Activated CD4-positive, alpha-beta T cell treated with anti-CD3 and anti-CD28 coated beads for 36 hours (primary cell): ENCODE data around the gene SERPINE2. TPM values are rescaled to one million over a fixed set of nuclear protein-coding genes. Genes with fewer than 3 reads are reported as not detected.

Source experiments
- ATAC-seq: fragments of 200-7000 bp; cut with Tn5 transposase; one replicate; pipeline ENCODE4 v1.10.0; 2021; ENCODE audit warnings: mild to moderate bottlenecking, moderate library complexity
- CTCF ChIA-PET: fragments of 350-600 bp; sonication (Branson Sonifier 250); formaldehyde crosslinking; loops from one replicate; lab custom pipeline; 2021; ENCODE audit warnings: antibody characterized with exemption; lab: Charles Lee
- POLR2A ChIA-PET: fragments of 350-600 bp; sonication (Branson Sonifier 250); formaldehyde crosslinking; loops from one replicate; lab custom pipeline; 2021; ENCODE audit warnings: antibody characterized with exemption, inconsistent platforms; lab: Charles Lee
- DNase-seq: peaks from one replicate; pipeline ENCODE4 v3.0.0-alpha.2; 2020
- H3K27ac Mint-ChIP-seq: one replicate; pipeline ENCODE4 v1.8.0; 2021; ENCODE audit warnings: mixed read lengths
- H3K27me3 Mint-ChIP-seq: one replicate; pipeline ENCODE4 v1.8.0; 2021; ENCODE audit warnings: mixed read lengths
- H3K36me3 Mint-ChIP-seq: one replicate; pipeline ENCODE4 v1.8.0; 2021; ENCODE audit warnings: low read depth, mixed read lengths
- H3K4me1 Mint-ChIP-seq: one replicate; pipeline ENCODE4 v1.8.0; 2021; ENCODE audit warnings: mixed read lengths
- H3K4me3 Mint-ChIP-seq: one replicate; pipeline ENCODE4 v1.8.0; 2021; ENCODE audit warnings: mild to moderate bottlenecking, moderate library complexity, mixed read lengths
- H3K9me3 Mint-ChIP-seq: one replicate; pipeline ENCODE4 v1.8.0; 2021; ENCODE audit warnings: low read depth, mixed read lengths
- intact Hi-C, 2 experiments: fragments of 100-400 bp; cut with DNase I in 1 of 2; cut with micrococcal nuclease in 1 of 2; formaldehyde crosslinking; loops; one replicate each; pipeline versions ENCODE4 v1.14.2 to v1.15.1; 2022 to 2024; cut with DNase I, micrococcal nuclease
- total RNA-seq, 2 experiments: library from RNA; stranded (reverse); gene quantifications; one replicate each; pipeline ENCODE4 v1.2.3, GENCODE V29; 2021

SERPINE2 gene
- total RNA-seq, 2 experiments from 2014 or later: 30.9 to 46.6 TPM

DNA sequence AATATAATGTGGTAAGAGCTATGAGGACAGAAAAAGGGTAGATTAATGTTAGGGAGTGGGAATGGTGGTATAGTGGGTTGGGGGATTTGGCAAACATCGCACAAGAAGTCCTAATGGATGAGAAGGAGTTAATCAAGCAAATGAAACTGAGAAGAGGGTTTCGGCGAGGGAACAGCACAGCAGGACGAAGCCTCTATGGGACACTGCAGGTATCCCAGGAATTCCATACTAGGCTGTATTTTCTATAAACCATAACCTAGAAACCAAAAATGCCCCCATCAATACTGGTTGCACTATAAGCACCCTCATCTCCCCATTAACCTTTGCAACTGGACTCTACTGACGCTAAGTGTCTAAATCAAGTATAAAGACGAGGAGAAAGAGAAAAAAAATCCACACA lies 104.2 kb downstream of the SERPINE2 start:
- H3K27ac Mint-ChIP-seq: peak overlapping the region; percentile 31
- H3K27me3 Mint-ChIP-seq: no peaks in the 10 kb centered on the region
- peaks cover 78% of the 10 kb centered on the region for H3K4me1 Mint-ChIP-seq
- intact Hi-C loops: loop anchor here in 1 of 2 experiments (5.0 kb wide), 1 partner anchor 38 kb away; no protein-coding TSS in a partner anchor
- peaks cover 24% of the 10 kb centered on the region for H3K36me3 Mint-ChIP-seq
- ATAC-seq (no peak), DNase-seq (no peak)
- CTCF ChIA-PET: interaction anchor here (0.8 kb wide), 1 partner anchor 36 kb away, joined by 3 read pairs; no protein-coding TSS in a partner anchor
- no peak overlapping the region for H3K4me3 Mint-ChIP-seq
- POLR2A ChIA-PET: no interaction called here
- H3K9me3 Mint-ChIP-seq: peaks cover 2% of the 10 kb centered on the region

DNA sequence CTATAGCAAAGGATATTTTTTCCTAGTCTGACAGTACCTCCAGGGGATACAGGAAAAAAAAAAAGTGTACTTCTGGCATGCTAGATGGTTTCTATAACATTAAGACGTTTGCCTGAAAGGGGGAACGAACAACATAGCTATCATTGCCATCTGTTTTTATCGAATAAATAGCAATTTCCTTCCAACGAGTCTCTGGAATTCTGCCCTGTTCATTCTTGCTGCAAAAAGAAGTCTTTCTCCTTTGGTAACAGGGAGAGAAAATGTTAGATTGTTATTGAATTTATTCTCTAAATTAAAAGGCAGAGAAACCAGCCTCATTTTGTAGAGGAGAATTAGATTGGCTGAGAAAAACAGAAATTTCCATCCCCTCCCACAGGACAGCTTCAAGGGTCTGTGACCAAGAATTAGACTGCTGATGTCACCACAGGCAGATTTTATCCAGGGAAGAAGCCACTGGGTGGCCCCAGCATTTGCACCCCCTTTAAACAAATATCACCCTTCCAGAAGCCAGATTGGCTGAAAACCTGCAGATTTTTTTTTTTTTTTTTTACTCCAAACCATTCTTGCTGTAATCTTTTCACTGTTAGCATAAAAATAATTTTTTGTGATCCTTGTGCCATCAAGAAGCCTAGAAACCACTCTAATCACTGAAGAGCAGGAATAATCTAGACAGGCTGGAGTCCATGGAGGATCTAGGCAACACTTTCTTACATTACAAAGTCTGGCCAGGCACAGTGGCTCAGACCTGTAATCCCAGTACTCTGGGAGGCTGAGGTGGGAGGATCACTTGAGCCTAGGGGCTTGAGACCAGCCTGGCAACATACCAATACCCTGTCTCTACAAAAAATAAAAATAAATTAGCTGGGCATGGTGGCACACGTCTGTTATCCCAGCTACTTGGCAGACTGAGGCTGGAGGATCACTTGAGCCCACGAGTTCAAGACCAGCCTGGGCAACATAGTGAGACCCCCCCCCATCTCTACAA lies 106.0 kb downstream of the SERPINE2 start:
- POLR2A ChIA-PET: no interaction called here
- CTCF ChIA-PET: interaction anchor here (0.6 to 1.3 kb wide), 3 partner anchors 9 to 1413 kb away, joined by 3 read pairs; no protein-coding TSS in a partner anchor
- intact Hi-C loops: no loop called here
- DNase-seq: no peak
- Mint-ChIP-seq H3K9me3 (peaks cover 2% of the 10 kb centered on the region), H3K4me3 (no peak overlapping the region), H3K36me3 (peaks cover 9% of the 10 kb centered on the region), H3K4me1 (peaks cover 70% of the 10 kb centered on the region), H3K27ac (no peak overlapping the region), H3K27me3 (no peaks in the 10 kb centered on the region)
- no peak for ATAC-seq

DNA sequence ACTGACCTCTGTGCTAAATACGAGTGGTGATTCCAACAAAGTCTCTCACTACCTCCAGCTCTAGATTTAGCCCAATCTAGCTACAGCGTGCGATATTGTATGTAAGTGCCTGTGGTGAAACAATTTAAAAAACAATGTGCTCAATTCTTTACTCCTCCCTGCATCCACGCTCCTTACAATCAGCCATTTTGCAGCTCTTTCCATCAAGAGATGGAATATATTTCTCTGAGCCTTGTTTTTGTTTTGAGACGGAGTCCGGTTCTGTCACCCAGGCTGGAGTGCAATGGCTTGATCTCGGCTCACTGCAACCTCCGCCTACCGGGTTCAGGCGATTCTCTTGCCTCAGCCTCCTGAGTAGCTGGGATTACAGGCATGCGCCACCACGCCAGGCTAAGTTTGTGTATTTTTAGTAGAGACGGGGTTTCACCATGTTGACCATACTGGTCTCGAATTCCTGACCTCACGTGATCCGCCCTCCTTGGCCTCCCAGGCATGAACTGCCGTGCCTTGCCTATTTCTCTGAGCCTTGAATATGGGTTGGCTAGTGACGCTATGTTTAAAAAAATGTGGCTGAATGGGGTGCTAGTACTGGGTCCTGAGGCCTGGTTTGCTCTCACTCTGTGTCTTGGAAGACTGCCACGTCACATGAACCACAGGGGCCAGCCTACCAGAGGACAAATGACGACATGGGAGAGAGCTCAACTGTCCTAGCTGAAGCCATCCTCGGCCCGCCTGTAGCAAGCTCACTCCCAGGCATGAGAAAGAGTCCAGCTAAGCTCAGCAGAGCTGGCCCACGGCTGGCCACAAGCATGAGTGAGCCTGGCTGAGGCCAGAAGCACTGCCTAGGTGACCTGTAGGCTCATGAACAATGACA lies 108.7 kb downstream of the SERPINE2 start:
- POLR2A ChIA-PET: interaction anchor here (0.5 to 0.7 kb wide), 2 partner anchors 33 to 320 kb away, joined by 3 read pairs; no protein-coding TSS in a partner anchor
- peak; percentile 28 for ATAC-seq
- peaks cover 7% of the 10 kb centered on the region for H3K9me3 Mint-ChIP-seq
- intact Hi-C loops: no loop called here
- peak; percentile 36 for DNase-seq
- H3K27ac Mint-ChIP-seq: peak overlapping the region; percentile 67
- CTCF ChIA-PET: interaction anchor here (0.8 to 1.2 kb wide), 4 partner anchors 11 to 32 kb away, joined by 3 to 4 read pairs (median 3); no protein-coding TSS in a partner anchor
- no peaks in the 10 kb centered on the region for H3K27me3 Mint-ChIP-seq
- H3K4me3 Mint-ChIP-seq: no peak overlapping the region
- peaks cover 10% of the 10 kb centered on the region for H3K36me3 Mint-ChIP-seq
- H3K4me1 Mint-ChIP-seq: peaks cover 57% of the 10 kb centered on the region

DNA sequence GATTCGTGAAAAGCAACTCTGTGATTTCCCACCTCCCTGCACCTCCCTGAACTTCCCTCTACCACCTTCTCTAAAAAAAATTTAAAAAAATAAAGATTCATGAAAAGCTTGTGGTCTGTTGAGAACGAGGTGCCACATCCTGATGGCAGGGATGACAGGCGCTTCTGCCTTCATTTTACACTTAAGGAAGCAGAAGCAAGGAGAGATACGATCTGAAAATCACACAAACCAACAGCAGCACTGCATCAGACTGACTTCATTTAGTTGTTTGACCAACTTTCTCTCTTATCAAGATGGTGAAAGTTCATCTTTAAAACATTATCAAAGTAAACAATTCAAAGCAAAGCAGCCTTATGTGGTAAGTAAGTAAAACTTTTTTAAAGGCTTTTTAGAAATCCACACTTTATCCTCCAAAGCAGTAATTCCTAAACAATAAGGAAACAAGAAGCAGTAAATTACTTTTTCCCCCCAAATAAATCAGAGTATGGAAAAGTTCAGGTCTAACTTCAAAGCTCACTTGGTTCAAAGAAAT lies 109.4 kb downstream of the SERPINE2 start:
- peaks cover 7% of the 10 kb centered on the region for H3K9me3 Mint-ChIP-seq
- H3K36me3 Mint-ChIP-seq: peaks cover 10% of the 10 kb centered on the region
- CTCF ChIA-PET: interaction anchor here (0.8 to 1.2 kb wide), 3 partner anchors 10 to 32 kb away, joined by 3 to 4 read pairs (median 3); no protein-coding TSS in a partner anchor
- H3K4me1 Mint-ChIP-seq: peaks cover 52% of the 10 kb centered on the region
- intact Hi-C loops: no loop called here
- no peak overlapping the region for H3K4me3 Mint-ChIP-seq
- peak; percentile 43 for DNase-seq
- peak; percentile 76 for ATAC-seq
- peak overlapping the region; percentile 67 for H3K27ac Mint-ChIP-seq
- H3K27me3 Mint-ChIP-seq: no peaks in the 10 kb centered on the region
- POLR2A ChIA-PET: interaction anchor here (0.6 to 0.7 kb wide), 3 partner anchors 15 to 321 kb away, joined by 3 read pairs; partner anchors contain the start of gene WDFY1

DNA sequence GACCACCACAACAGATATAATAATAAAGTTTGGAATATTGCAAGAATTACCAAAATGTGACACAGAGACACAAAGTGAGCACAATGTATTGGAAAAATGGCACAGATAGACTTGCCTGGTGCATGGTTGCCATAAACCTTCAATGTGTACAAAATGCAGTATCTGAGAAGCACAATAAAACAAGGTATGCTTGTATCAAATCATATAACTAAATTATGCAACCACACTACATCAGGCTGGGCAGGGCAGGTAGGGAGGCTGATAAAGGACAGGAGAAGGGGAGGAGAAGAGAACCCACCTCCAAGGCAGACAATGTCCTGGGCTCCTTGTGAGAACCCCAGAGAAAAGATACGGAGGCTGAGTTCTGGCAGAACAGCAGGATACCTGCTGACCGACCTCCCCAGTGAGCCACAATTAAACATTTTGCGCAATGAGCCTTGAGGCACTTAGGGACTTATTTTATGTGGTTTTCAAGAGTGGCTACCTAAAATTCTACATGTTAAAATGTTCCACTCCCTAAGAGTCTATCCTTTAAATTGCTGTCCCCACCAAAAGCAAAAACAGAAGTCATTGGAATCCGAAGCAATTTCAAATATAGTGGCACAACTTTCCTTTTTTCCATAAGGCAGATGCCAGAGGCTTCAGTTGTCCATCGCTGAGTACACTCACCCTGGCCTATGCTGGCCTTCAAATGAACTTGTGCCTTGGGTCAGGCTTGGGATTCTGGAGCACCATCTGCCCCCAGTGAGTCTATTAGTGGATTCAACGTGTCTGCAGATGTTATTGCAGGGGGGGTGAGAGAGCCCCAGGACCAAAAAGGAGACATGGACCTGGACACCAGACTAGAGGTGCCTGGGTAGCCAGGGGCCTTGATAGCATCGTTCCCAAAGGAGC lies 110.7 kb downstream of the SERPINE2 start:
- intact Hi-C loops: no loop called here
- Mint-ChIP-seq H3K9me3 (peaks cover 7% of the 10 kb centered on the region), H3K4me1 (peaks cover 45% of the 10 kb centered on the region), H3K27ac (no peak overlapping the region), H3K4me3 (no peak overlapping the region), H3K36me3 (peaks cover 12% of the 10 kb centered on the region), H3K27me3 (no peaks in the 10 kb centered on the region)
- ChIA-PET CTCF (interaction anchor here (1.4 kb wide), 1 partner anchor 41 kb away, joined by 3 read pairs; no protein-coding TSS in a partner anchor), POLR2A (no interaction called here)
- DNase-seq (no peak), ATAC-seq (no peak)

DNA sequence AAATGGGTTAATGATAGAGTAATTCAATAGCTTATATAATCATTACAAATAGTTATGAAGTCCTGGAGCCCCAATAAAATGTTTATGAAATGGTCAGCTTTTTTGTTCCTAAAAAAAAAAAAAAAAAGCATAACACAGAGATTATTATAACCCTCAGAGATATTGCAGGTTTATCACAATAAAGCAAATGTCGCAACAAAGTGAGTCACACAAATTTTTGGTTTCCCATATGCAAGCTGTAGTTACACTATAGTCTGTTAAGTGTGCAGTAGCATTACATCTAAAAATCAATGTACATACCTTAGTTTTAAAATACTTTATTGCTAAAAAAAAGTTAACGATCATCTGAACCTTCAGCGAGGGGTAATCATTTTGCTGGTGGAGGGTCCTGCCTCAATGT lies 114.0 kb downstream of the SERPINE2 start:
- POLR2A ChIA-PET: no interaction called here
- Mint-ChIP-seq H3K4me3 (no peak overlapping the region), H3K9me3 (peaks cover 7% of the 10 kb centered on the region), H3K27ac (no peak overlapping the region), H3K36me3 (peaks cover 14% of the 10 kb centered on the region), H3K4me1 (peaks cover 39% of the 10 kb centered on the region), H3K27me3 (no peaks in the 10 kb centered on the region)
- intact Hi-C loops: no loop called here
- no peak for DNase-seq
- CTCF ChIA-PET: interaction anchor here (0.6 kb wide), 1 partner anchor 727 kb away, joined by 3 read pairs; no protein-coding TSS in a partner anchor
- no peak for ATAC-seq

Other genes starting within 250 kb of the SERPINE2 start
- gene AP1S3, start 201.7 kb downstream of the SERPINE2 start, total RNA-seq: 10 to 100 TPM in 1 of 2 experiments, 1 to 10 TPM in 1; 8.8 to 10.1 TPM
- gene WDFY1, start 94.0 kb downstream of the SERPINE2 start, total RNA-seq: 10 to 100 TPM; 33.6 to 37.5 TPM
- 10 to 100 TPM; 37.5 to 39.7 TPM for gene MRPL44, start 81.8 kb downstream of the SERPINE2 start, total RNA-seq